ENCODE measurements around the gene MICB.

- TF ChIP-seq POLR2AphosphoS5 (IDR thresholded peaks at IDR 0.05; ENCODE audit: low read depth, low read length) (no peak), POLR2A (IDR thresholded peaks at IDR 0.05; ENCODE audit: low read depth, low read length) (no peak), TAF1 (IDR thresholded peaks at IDR 0.05; ENCODE audit: borderline replicate concordance, low read depth, low read length) (no peak)
Observed at GRCh38 chr6:31479933-31480535, 17.9 kb upstream of the MICB start.

All from GM12892 (cell line).